ENCODE measurements around the gene PLIN1. TPM values are rescaled to one million over a fixed set of nuclear protein-coding genes. Genes with fewer than 3 reads are reported as not detected.
"Not testable (repeated sequence)": the region's sequence is repeated elsewhere in the genome, so short reads cannot be mapped to it uniquely, and the experiment has no call there.

The PLIN1 gene
- polyA plus RNA-seq (ENCODE audit: insufficient read length in 4 of 4) = 1 to 10 TPM in 3 of 4 donors, under 1 TPM in 1; 0.95 to 1.9 (median 1.2) TPM

- DNase-seq (ENCODE audit: low read depth in 4 of 4, low spot score in 3 of 4) = no peak
These were observed at the start of gene PLIN1 for GRCh38 chr15:89679212-89679611. TSS of gene PLIN1 (minus strand) at chr15:89679367. CDS start at chr15:89677489, 1,878 bp downstream.

- no peak for DNase-seq (ENCODE audit: low read depth in 4 of 4, low spot score in 3 of 4)
These were observed 49.1 kb upstream of the PLIN1 start for GRCh38 chr15:89728254-89728653.

GRCh38 chr15:89725064-89725463 is 45.9 kb upstream of the PLIN1 start:
- DNase-seq (ENCODE audit: low read depth in 4 of 4, low spot score in 3 of 4) = no peak

GRCh38 chr15:89724621-89725020 is 45.5 kb upstream of the PLIN1 start:
- no peak for DNase-seq (ENCODE audit: low read depth in 4 of 4, low spot score in 3 of 4)

GRCh38 chr15:89723031-89723430 is 43.9 kb upstream of the PLIN1 start:
- DNase-seq (ENCODE audit: low read depth in 4 of 4, low spot score in 3 of 4) = no peak

- DNase-seq (ENCODE audit: low read depth in 4 of 4, low spot score in 3 of 4) = no peak
These were observed 35.6 kb upstream of the PLIN1 start for GRCh38 chr15:89714775-89715174.

- no peak for DNase-seq (ENCODE audit: low read depth in 4 of 4, low spot score in 3 of 4)
These were observed 28.4 kb upstream of the PLIN1 start for GRCh38 chr15:89707577-89707976.

- DNase-seq (ENCODE audit: low read depth in 4 of 4, low spot score in 3 of 4) = no peak
These were observed 25.2 kb upstream of the PLIN1 start for GRCh38 chr15:89704411-89704810.

- no peak for DNase-seq (ENCODE audit: low read depth in 4 of 4, low spot score in 3 of 4)
These were observed 16.0 kb upstream of the PLIN1 start for GRCh38 chr15:89695198-89695597.

GRCh38 chr15:89693696-89694095 is 14.5 kb upstream of the PLIN1 start:
- no peak for DNase-seq (ENCODE audit: low read depth in 4 of 4, low spot score in 3 of 4)

- DNase-seq (ENCODE audit: low read depth in 4 of 4, low spot score in 3 of 4) = no peak
These were observed 13.9 kb upstream of the PLIN1 start for GRCh38 chr15:89693091-89693490.

GRCh38 chr15:89690276-89691218 is 11.4 kb upstream of the PLIN1 start, which contains the start of the genes PEX11A and WDR93:
TSS of gene PEX11A (minus strand) at chr15:89690754. CDS start at chr15:89690632, 122 bp downstream.
TSS of gene WDR93 (plus strand) at chr15:89690811. CDS start at chr15:89701747, 10,936 bp downstream.
- peak; percentile 65 to 76 (median 70) for DNase-seq (ENCODE audit: low read depth in 4 of 4, low spot score in 3 of 4)

GRCh38 chr15:89689930-89690275 is 10.7 kb upstream of the PLIN1 start:
- DNase-seq (ENCODE audit: low read depth in 4 of 4, low spot score in 3 of 4) = not testable (repeated sequence)

- no peak for DNase-seq (ENCODE audit: low read depth in 4 of 4, low spot score in 3 of 4)
These were observed 7.4 kb upstream of the PLIN1 start for GRCh38 chr15:89686522-89686921.

- no peak for DNase-seq (ENCODE audit: low read depth in 4 of 4, low spot score in 3 of 4)
These were observed 6.8 kb upstream of the PLIN1 start for GRCh38 chr15:89685995-89686394.

GRCh38 chr15:89681146-89681545 is 2.0 kb upstream of the PLIN1 start:
- no peak for DNase-seq (ENCODE audit: low read depth in 4 of 4, low spot score in 3 of 4)

GRCh38 chr15:89680282-89680873 is 1.2 kb upstream of the PLIN1 start:
- no peak for DNase-seq (ENCODE audit: low read depth in 4 of 4, low spot score in 3 of 4)

GRCh38 chr15:89677381-89677780 is 1.8 kb downstream of the PLIN1 start:
- no peak for DNase-seq (ENCODE audit: low read depth in 4 of 4, low spot score in 3 of 4)

- no peak for DNase-seq (ENCODE audit: low read depth in 4 of 4, low spot score in 3 of 4)
These were observed 3.6 kb downstream of the PLIN1 start for GRCh38 chr15:89675606-89676005.

GRCh38 chr15:89674526-89674925 is 4.6 kb downstream of the PLIN1 start:
- DNase-seq (ENCODE audit: low read depth in 4 of 4, low spot score in 3 of 4) = no peak

- DNase-seq (ENCODE audit: low read depth in 4 of 4, low spot score in 3 of 4) = no peak
These were observed 6.0 kb downstream of the PLIN1 start for GRCh38 chr15:89673165-89673512.
